ENCODE measurements around the gene PLEKHM1. TPM values are rescaled to one million over a fixed set of nuclear protein-coding genes. Genes with fewer than 3 reads are reported as not detected.
"Not testable (repeated sequence)": the region's sequence is repeated elsewhere in the genome, so short reads cannot be mapped to it uniquely, and the experiment has no call there.

The PLEKHM1 gene
- polyA plus RNA-seq = 10 to 100 TPM; 43.9 to 80.4 TPM

- not testable (repeated sequence) for H3K9me3 ChIP-seq (ENCODE audit: control insufficient read depth in 2 of 2, insufficient read depth in 1 of 2, low read depth in 1 of 2, low read length in 1 of 2); H3K27me3 ChIP-seq (ENCODE audit: control insufficient read depth in 1 of 2, insufficient read depth in 2 of 2, low read length in 2 of 2); H3K4me1 ChIP-seq (ENCODE audit: control insufficient read depth in 2 of 2, insufficient read depth in 2 of 2, low read length in 1 of 2); H3K36me3 ChIP-seq (ENCODE audit: control insufficient read depth in 2 of 2, insufficient read depth in 2 of 2, low read length in 1 of 2)
- Histone ChIP-seq H3K4me3 (ENCODE audit: low read depth in 1 of 2, low read length in 2 of 2) (peak within 1 kb of the TSS; percentile 60 to 71), H3K27ac (ENCODE audit: low read depth in 2 of 2, low read length in 1 of 2) (peak within 1 kb of the TSS; percentile 87 to 92)
- 1% methylated on average over 38 to 55 of the region's 59 CpGs for WGBS, 2 donors
Measured at GRCh38 chr17:45490615-45491433, at the start of gene PLEKHM1. TSS of gene PLEKHM1 (minus strand) at chr17:45490721. CDS start at chr17:45482484, 8,237 bp downstream.

DNA sequence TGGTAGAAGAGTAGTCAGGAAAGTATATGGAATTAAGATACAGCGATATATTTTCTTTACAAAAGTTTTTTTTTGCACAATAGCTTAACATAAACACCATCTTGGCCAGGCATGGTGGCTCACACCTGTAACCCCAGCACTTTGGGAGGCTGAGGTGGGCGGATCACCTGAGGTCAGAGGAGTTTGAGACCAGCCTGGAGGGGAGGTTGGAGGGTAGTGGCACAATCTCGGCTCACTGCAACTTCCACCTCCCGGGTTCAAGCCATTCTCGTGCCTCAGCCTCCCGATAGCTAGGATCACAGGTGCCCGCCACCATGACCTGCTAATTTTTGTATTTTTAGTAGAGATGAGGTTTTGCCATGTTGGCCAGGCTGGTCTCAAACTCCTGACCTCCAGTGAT lies 47.6 kb upstream of the PLEKHM1 start:
- H3K36me3 ChIP-seq (ENCODE audit: control insufficient read depth in 2 of 2, insufficient read depth in 2 of 2, low read length in 1 of 2); H3K27me3 ChIP-seq (ENCODE audit: control insufficient read depth in 1 of 2, insufficient read depth in 2 of 2, low read length in 2 of 2); H3K27ac ChIP-seq (ENCODE audit: low read depth in 2 of 2, low read length in 1 of 2); H3K4me3 ChIP-seq (ENCODE audit: low read depth in 1 of 2, low read length in 2 of 2); H3K4me1 ChIP-seq (ENCODE audit: control insufficient read depth in 2 of 2, insufficient read depth in 2 of 2, low read length in 1 of 2); H3K9me3 ChIP-seq (ENCODE audit: control insufficient read depth in 2 of 2, insufficient read depth in 1 of 2, low read depth in 1 of 2, low read length in 1 of 2): not testable (repeated sequence)
- 97 to 98% methylated on average over 6 of the region's 7 CpGs for WGBS, 2 donors

DNA sequence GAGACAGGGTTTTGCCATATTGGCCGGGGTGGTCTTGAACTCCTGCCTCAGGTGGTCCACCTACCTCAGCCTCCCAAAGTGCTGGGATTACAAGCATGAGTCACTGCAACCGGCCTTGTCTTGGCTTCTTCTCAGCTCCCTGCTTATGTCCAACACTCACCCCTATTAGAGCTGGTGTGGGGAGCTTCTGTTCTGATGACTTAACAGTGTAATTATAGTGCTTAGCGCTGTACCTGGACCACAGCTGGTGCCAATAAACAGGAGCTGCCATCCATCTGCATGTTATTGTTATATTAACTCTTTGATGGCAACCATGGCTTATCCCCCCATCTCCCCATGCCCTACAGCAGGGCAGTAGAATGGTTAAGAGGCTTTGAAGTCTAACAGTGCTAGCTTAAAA lies 15.6 kb upstream of the PLEKHM1 start:
- not testable (repeated sequence) for H3K27me3 ChIP-seq (ENCODE audit: control insufficient read depth in 1 of 2, insufficient read depth in 2 of 2, low read length in 2 of 2); H3K9me3 ChIP-seq (ENCODE audit: control insufficient read depth in 2 of 2, insufficient read depth in 1 of 2, low read depth in 1 of 2, low read length in 1 of 2); H3K4me3 ChIP-seq (ENCODE audit: low read depth in 1 of 2, low read length in 2 of 2); H3K27ac ChIP-seq (ENCODE audit: low read depth in 2 of 2, low read length in 1 of 2); H3K36me3 ChIP-seq (ENCODE audit: control insufficient read depth in 2 of 2, insufficient read depth in 2 of 2, low read length in 1 of 2); H3K4me1 ChIP-seq (ENCODE audit: control insufficient read depth in 2 of 2, insufficient read depth in 2 of 2, low read length in 1 of 2)
- WGBS, 2 donors = 65 to 76% methylated on average over 3 of the region's 3 CpGs

DNA sequence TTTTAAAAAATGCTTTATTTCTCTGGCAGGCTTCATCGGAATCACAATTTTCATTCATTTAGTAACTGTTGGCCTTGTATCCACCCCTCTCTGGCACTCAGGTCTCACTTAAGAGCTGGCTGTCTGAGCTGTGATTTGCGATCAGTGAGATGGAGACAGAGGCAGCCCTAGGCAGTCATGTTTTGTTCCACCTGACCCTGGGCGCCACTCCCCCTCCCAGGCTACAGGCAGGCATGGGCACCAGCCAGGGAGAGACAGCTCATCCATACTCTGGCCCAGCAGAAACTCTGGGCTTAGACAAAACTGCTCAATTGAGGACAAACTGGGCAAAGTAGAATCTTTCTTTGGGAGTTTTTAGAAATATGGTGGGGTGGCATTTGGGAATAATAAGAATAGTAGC lies 14.7 kb upstream of the PLEKHM1 start:
- H3K27ac ChIP-seq (ENCODE audit: low read depth in 2 of 2, low read length in 1 of 2); H3K36me3 ChIP-seq (ENCODE audit: control insufficient read depth in 2 of 2, insufficient read depth in 2 of 2, low read length in 1 of 2); H3K9me3 ChIP-seq (ENCODE audit: control insufficient read depth in 2 of 2, insufficient read depth in 1 of 2, low read depth in 1 of 2, low read length in 1 of 2); H3K4me3 ChIP-seq (ENCODE audit: low read depth in 1 of 2, low read length in 2 of 2); H3K4me1 ChIP-seq (ENCODE audit: control insufficient read depth in 2 of 2, insufficient read depth in 2 of 2, low read length in 1 of 2); H3K27me3 ChIP-seq (ENCODE audit: control insufficient read depth in 1 of 2, insufficient read depth in 2 of 2, low read length in 2 of 2): not testable (repeated sequence)
- 62 to 68% methylated on average over 3 of the region's 3 CpGs for WGBS, 2 donors

- peak overlapping the region in 1 of 2 donors; percentile 64 for H3K27ac ChIP-seq (ENCODE audit: low read depth in 2 of 2, low read length in 1 of 2)
- not testable (repeated sequence) for H3K27me3 ChIP-seq (ENCODE audit: control insufficient read depth in 1 of 2, insufficient read depth in 2 of 2, low read length in 2 of 2); H3K4me3 ChIP-seq (ENCODE audit: low read depth in 1 of 2, low read length in 2 of 2); H3K4me1 ChIP-seq (ENCODE audit: control insufficient read depth in 2 of 2, insufficient read depth in 2 of 2, low read length in 1 of 2); H3K9me3 ChIP-seq (ENCODE audit: control insufficient read depth in 2 of 2, insufficient read depth in 1 of 2, low read depth in 1 of 2, low read length in 1 of 2); H3K36me3 ChIP-seq (ENCODE audit: control insufficient read depth in 2 of 2, insufficient read depth in 2 of 2, low read length in 1 of 2)
- WGBS, 2 donors = 17 to 28% methylated on average over 27 to 31 of the region's 33 CpGs
Measured at GRCh38 chr17:45501092-45501707, 10.7 kb upstream of the PLEKHM1 start.

DNA sequence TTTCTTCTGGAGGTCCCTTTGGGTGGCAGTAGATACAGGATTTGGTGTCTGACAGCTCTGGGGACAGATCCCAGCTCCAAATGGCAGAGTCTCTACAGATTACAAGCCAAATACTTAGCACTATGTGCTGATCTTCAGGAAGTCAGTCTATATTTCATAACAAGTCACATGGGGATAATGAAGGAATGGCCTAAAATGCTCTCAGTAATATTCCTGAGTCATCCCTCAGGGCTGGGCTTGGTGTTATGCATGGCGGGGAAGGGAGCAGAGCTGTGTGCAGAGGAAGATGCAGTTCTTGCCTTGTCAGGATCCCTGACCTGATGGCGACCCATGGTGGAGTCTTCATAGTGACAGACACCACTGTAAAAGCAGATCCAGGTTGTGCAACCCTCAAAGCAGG lies 10.0 kb upstream of the PLEKHM1 start:
- H3K36me3 ChIP-seq (ENCODE audit: control insufficient read depth in 2 of 2, insufficient read depth in 2 of 2, low read length in 1 of 2); H3K4me1 ChIP-seq (ENCODE audit: control insufficient read depth in 2 of 2, insufficient read depth in 2 of 2, low read length in 1 of 2); H3K4me3 ChIP-seq (ENCODE audit: low read depth in 1 of 2, low read length in 2 of 2); H3K27me3 ChIP-seq (ENCODE audit: control insufficient read depth in 1 of 2, insufficient read depth in 2 of 2, low read length in 2 of 2); H3K9me3 ChIP-seq (ENCODE audit: control insufficient read depth in 2 of 2, insufficient read depth in 1 of 2, low read depth in 1 of 2, low read length in 1 of 2): not testable (repeated sequence)
- 50 to 81% methylated on average over 1 to 2 of the region's 2 CpGs for WGBS, 2 donors
- peak overlapping the region; percentile 44 to 47 for H3K27ac ChIP-seq (ENCODE audit: low read depth in 2 of 2, low read length in 1 of 2)

DNA sequence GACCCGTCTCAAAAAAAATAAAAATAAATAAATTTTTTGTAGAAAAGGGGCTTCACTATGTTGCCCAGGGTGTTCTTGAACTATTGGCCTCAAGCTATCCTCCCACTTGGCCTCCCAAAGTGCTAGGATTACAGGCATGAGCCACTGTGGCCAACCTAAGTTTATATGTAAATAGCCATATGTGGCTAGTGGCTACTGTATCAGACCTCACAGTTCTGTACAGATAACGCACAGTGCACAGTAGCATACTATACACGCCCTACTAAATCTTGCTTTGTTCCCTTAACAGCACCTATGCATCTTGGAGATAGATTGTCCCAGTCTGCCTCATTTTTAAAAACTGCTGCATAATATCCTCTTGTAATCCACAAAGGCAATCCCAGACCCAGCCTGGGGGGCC lies 8.7 kb upstream of the PLEKHM1 start:
- 89 to 92% methylated on average over 3 of the region's 3 CpGs for WGBS, 2 donors
- H3K4me3 ChIP-seq (ENCODE audit: low read depth in 1 of 2, low read length in 2 of 2); H3K27me3 ChIP-seq (ENCODE audit: control insufficient read depth in 1 of 2, insufficient read depth in 2 of 2, low read length in 2 of 2); H3K9me3 ChIP-seq (ENCODE audit: control insufficient read depth in 2 of 2, insufficient read depth in 1 of 2, low read depth in 1 of 2, low read length in 1 of 2); H3K36me3 ChIP-seq (ENCODE audit: control insufficient read depth in 2 of 2, insufficient read depth in 2 of 2, low read length in 1 of 2); H3K27ac ChIP-seq (ENCODE audit: low read depth in 2 of 2, low read length in 1 of 2); H3K4me1 ChIP-seq (ENCODE audit: control insufficient read depth in 2 of 2, insufficient read depth in 2 of 2, low read length in 1 of 2): not testable (repeated sequence)

DNA sequence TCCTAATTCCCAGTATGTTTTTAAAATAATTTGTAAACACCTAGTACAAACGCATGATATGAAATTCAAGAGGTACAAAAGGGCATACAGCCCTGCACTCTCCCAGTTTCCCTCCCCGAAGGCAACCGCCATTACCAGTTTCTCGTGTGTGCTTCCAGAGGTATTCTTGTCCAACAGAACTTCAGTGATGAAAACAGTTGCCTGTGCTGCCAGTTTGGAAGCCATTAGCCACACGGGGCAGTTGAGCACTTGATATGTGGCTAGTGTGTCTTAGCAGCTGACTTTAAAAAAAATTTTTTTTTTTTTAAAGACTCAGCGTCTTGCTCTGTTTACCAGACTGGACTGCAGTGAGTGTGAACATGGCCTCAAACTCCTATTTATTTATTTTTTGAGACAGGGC lies 7.9 kb upstream of the PLEKHM1 start:
- WGBS, 2 donors = 79 to 84% methylated on average over 5 of the region's 6 CpGs
- H3K9me3 ChIP-seq (ENCODE audit: control insufficient read depth in 2 of 2, insufficient read depth in 1 of 2, low read depth in 1 of 2, low read length in 1 of 2) = not testable (repeated sequence)

DNA sequence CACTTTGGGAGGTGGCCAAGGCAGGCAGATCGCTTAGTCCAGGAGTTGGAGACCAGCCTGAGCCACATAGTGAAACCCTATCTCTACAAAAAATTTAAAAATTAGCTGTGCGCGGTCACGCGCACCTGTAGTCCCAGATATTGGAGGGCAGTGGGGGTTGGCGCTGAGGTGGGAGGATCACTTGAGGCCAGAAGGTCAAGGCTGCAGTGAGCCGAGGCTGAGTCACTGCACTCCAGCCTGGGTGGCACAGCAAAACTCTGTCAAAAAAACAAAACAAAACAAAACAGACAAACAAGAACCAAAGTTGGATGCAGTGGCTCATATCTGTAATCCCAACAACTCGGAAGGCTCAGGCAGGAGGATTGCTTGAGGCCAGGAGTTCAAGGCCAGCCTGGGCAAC lies 6.9 kb upstream of the PLEKHM1 start:
- 95 to 96% methylated on average over 8 of the region's 8 CpGs for WGBS, 2 donors
- H3K4me1 ChIP-seq (ENCODE audit: control insufficient read depth in 2 of 2, insufficient read depth in 2 of 2, low read length in 1 of 2); H3K9me3 ChIP-seq (ENCODE audit: control insufficient read depth in 2 of 2, insufficient read depth in 1 of 2, low read depth in 1 of 2, low read length in 1 of 2); H3K36me3 ChIP-seq (ENCODE audit: control insufficient read depth in 2 of 2, insufficient read depth in 2 of 2, low read length in 1 of 2); H3K27me3 ChIP-seq (ENCODE audit: control insufficient read depth in 1 of 2, insufficient read depth in 2 of 2, low read length in 2 of 2); H3K4me3 ChIP-seq (ENCODE audit: low read depth in 1 of 2, low read length in 2 of 2); H3K27ac ChIP-seq (ENCODE audit: low read depth in 2 of 2, low read length in 1 of 2): not testable (repeated sequence)

More for the DNA sequence above, 7.9 kb upstream of the PLEKHM1 start:
- H3K27me3 ChIP-seq (ENCODE audit: control insufficient read depth in 1 of 2, insufficient read depth in 2 of 2, low read length in 2 of 2); H3K4me1 ChIP-seq (ENCODE audit: control insufficient read depth in 2 of 2, insufficient read depth in 2 of 2, low read length in 1 of 2); H3K4me3 ChIP-seq (ENCODE audit: low read depth in 1 of 2, low read length in 2 of 2); H3K27ac ChIP-seq (ENCODE audit: low read depth in 2 of 2, low read length in 1 of 2); H3K36me3 ChIP-seq (ENCODE audit: control insufficient read depth in 2 of 2, insufficient read depth in 2 of 2, low read length in 1 of 2): not testable (repeated sequence)

DNA sequence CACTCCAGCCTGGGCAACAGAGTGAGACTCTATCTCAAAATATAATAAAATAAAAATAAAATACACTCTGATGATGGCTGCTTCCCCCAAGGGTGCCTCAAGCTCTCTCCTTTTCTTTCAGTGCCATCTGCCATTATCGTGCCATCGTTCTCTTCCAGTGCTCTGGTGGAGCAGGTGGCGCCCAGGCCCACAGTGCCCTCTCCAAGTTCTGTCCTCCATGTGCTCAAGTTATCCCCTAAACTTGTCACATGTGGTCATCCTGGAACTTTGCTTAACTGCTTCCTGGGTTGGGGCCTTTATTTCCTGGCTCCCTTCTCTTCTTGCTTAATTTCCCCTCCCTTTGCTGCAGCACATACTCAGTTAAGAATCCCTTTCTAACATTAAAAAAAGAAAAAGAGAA lies 6.0 kb upstream of the PLEKHM1 start:
- H3K4me1 ChIP-seq (ENCODE audit: control insufficient read depth in 2 of 2, insufficient read depth in 2 of 2, low read length in 1 of 2); H3K36me3 ChIP-seq (ENCODE audit: control insufficient read depth in 2 of 2, insufficient read depth in 2 of 2, low read length in 1 of 2); H3K27ac ChIP-seq (ENCODE audit: low read depth in 2 of 2, low read length in 1 of 2); H3K27me3 ChIP-seq (ENCODE audit: control insufficient read depth in 1 of 2, insufficient read depth in 2 of 2, low read length in 2 of 2); H3K4me3 ChIP-seq (ENCODE audit: low read depth in 1 of 2, low read length in 2 of 2); H3K9me3 ChIP-seq (ENCODE audit: control insufficient read depth in 2 of 2, insufficient read depth in 1 of 2, low read depth in 1 of 2, low read length in 1 of 2): not testable (repeated sequence)
- WGBS, 2 donors = 97 to 100% methylated on average over 3 of the region's 3 CpGs

All from esophagus (tissue), 2 donors.